Smooth muscle cell (in vitro differentiated cells): ENCODE results near the gene STRN4. TPM values are rescaled to one million over a fixed set of nuclear protein-coding genes. Genes with fewer than 3 reads are reported as not detected.

Experiments used
- DNase-seq: peaks from one replicate; lab custom pipeline; 2025; ENCODE audit not compliant: unreplicated experiment; lab: John Stamatoyannopoulos, UW
- H2AFZ ChIP-seq: fragments of 200-600 bp; sonication (generic); 2 replicates; pipeline ENCODE4 v1.6.0; 2016; ENCODE audit warnings: antibody characterized with exemption, low read depth, mild to moderate bottlenecking
- H3F3A ChIP-seq: fragments of 200-600 bp; sonication (generic); 2 replicates; pipeline ENCODE4 v1.6.0; 2017; ENCODE audit warnings: antibody characterized with exemption, low read depth
- H3K27ac ChIP-seq: fragments of 200-600 bp; sonication (generic); 2 replicates; pipeline ENCODE4 v1.5.1; 2016; ENCODE audit warnings: low read depth, mild to moderate bottlenecking
- H3K27me3 ChIP-seq: fragments of 200-600 bp; sonication (generic); 2 replicates; pipeline ENCODE4 v1.6.1; 2016; ENCODE audit warnings: low read depth, mild to moderate bottlenecking
- H3K36me3 ChIP-seq: fragments of 200-600 bp; sonication (generic); 2 replicates; pipeline ENCODE4 v1.5.1; 2016; ENCODE audit warnings: low read depth
- H3K4me1 ChIP-seq: fragments of 200-600 bp; sonication (generic); 2 replicates; pipeline ENCODE4 v1.5.1; 2016; ENCODE audit warnings: low read depth
- H3K4me2 ChIP-seq: fragments of 200-600 bp; sonication (generic); 2 replicates; pipeline ENCODE4 v1.6.0; 2016; ENCODE audit warnings: mild to moderate bottlenecking
- H3K4me3 ChIP-seq: fragments of 200-600 bp; sonication (generic); 2 replicates; pipeline ENCODE4 v1.5.1; 2016; ENCODE audit warnings: mild to moderate bottlenecking
- H3K79me2 ChIP-seq: fragments of 200-600 bp; sonication (generic); 2 replicates; pipeline ENCODE4 v1.6.0; 2016; ENCODE audit warnings: low read depth, mild to moderate bottlenecking
- H3K9ac ChIP-seq: fragments of 200-600 bp; sonication (generic); 2 replicates; pipeline ENCODE4 v1.6.0; 2016; ENCODE audit warnings: low read depth
- H3K9me3 ChIP-seq: fragments of 200-600 bp; sonication (generic); replicated peaks from 2 replicates; pipeline ENCODE4 v1.5.1; 2016; ENCODE audit warnings: low read depth
- H4K20me1 ChIP-seq: fragments of 200-600 bp; sonication (generic); 2 replicates; pipeline ENCODE4 v1.6.0; 2016; ENCODE audit warnings: low read depth
- CTCF ChIP-seq: fragments of 200-600 bp; sonication (generic); IDR thresholded peaks from 2 replicates; pipeline ENCODE4 v1.5.1; 2017; ENCODE audit warnings: borderline replicate concordance, mild to moderate bottlenecking, antibody characterized with exemption; ENCODE audit not compliant: insufficient read depth, poor library complexity, severe bottlenecking
- WGBS: methylation state at CpG from one replicate; pipeline ENCODE4 v1.1.7; 2016; ENCODE audit warnings: low lambda C conversion rate; 5-methylcytosine and 5-hydroxymethylcytosine counted together
- polyA plus RNA-seq: library from polyadenylated mRNA; unstranded; fragments of >200 nt; fragmentation: Nextera tagmentation; extraction: Ambion mirVana; gene quantifications from 2 replicates; pipeline ENCODE4 v1.2.1, GENCODE V29; 2016
- total RNA-seq: library from RNA; depleted of rRNA; stranded (reverse); fragments of >200 nt; gene quantifications from 2 replicates; pipeline ENCODE4 v1.2.3, GENCODE V29; 2014

Gene STRN4
- total and polyA plus RNA-seq, 2 experiments from 2014 or later, result 47.1 to 69.1 TPM

- Histone ChIP-seq H3K9ac (no peak overlapping the region), H3K4me2 (no peak overlapping the region), H3K9me3 (no peaks in the 10 kb centered on the region), H3K4me1 (no peaks in the 10 kb centered on the region), H3F3A (no peaks in the 10 kb centered on the region), H3K27me3 (no peaks in the 10 kb centered on the region), H4K20me1 (no peaks in the 10 kb centered on the region), H3K27ac (no peak overlapping the region), H3K4me3 (no peak overlapping the region), H2AFZ (no peak overlapping the region), H3K79me2 (no peaks in the 10 kb centered on the region), H3K36me3 (peaks cover 17% of the 10 kb centered on the region)
- no peak for DNase-seq
- WGBS, result 94% methylated on average over 2 of the region's 2 CpGs
- TF ChIP-seq CTCF, result no peak
Observed at GRCh38 chr19:46691948-46692347, 54.3 kb downstream of the STRN4 start.

GRCh38 chr19:46691104-46691503, 55.1 kb downstream of the STRN4 start:
- Histone ChIP-seq H3K4me3 (no peak overlapping the region), H3K27ac (no peak overlapping the region), H3F3A (no peaks in the 10 kb centered on the region), H3K27me3 (no peaks in the 10 kb centered on the region), H3K36me3 (peaks cover 15% of the 10 kb centered on the region), H3K9me3 (no peaks in the 10 kb centered on the region), H4K20me1 (no peaks in the 10 kb centered on the region), H3K9ac (no peak overlapping the region), H3K4me2 (no peak overlapping the region), H3K4me1 (no peaks in the 10 kb centered on the region), H2AFZ (no peak overlapping the region), H3K79me2 (no peaks in the 10 kb centered on the region)
- WGBS, result 76% methylated on average over 2 of the region's 2 CpGs
- TF ChIP-seq CTCF, result no peak
- DNase-seq, result no peak

- 94% methylated on average over 14 of the region's 14 CpGs for WGBS
- Histone ChIP-seq H3K27me3 (no peaks in the 10 kb centered on the region), H3K27ac (no peak overlapping the region), H3F3A (no peaks in the 10 kb centered on the region), H4K20me1 (no peaks in the 10 kb centered on the region), H3K4me2 (no peak overlapping the region), H3K9ac (no peak overlapping the region), H3K79me2 (no peaks in the 10 kb centered on the region), H3K36me3 (peaks cover 13% of the 10 kb centered on the region), H3K4me3 (no peak overlapping the region), H2AFZ (no peak overlapping the region), H3K4me1 (no peaks in the 10 kb centered on the region), H3K9me3 (no peaks in the 10 kb centered on the region)
- DNase-seq, result no peak
- no peak for TF ChIP-seq CTCF
Observed at GRCh38 chr19:46689358-46689757, 56.9 kb downstream of the STRN4 start.

GRCh38 chr19:46687438-46688145, 58.7 kb downstream of the STRN4 start:
- Histone ChIP-seq H3K27ac (no peak overlapping the region), H3K9ac (no peak overlapping the region), H4K20me1 (no peaks in the 10 kb centered on the region), H3K4me3 (no peak overlapping the region), H3K27me3 (no peaks in the 10 kb centered on the region), H3K9me3 (no peaks in the 10 kb centered on the region), H2AFZ (no peak overlapping the region), H3K79me2 (no peaks in the 10 kb centered on the region), H3F3A (no peaks in the 10 kb centered on the region), H3K4me1 (no peaks in the 10 kb centered on the region), H3K4me2 (no peak overlapping the region), H3K36me3 (peaks cover 10% of the 10 kb centered on the region)
- no peak for DNase-seq
- WGBS, result 97% methylated on average over 6 of the region's 6 CpGs
- TF ChIP-seq CTCF, result no peak
